HL-60 (cell line): Measurements from ENCODE around the gene HEY2.

Experiments used
- GABPA ChIP-seq: IDR thresholded peaks from 2 replicates; pipeline ENCODE4 v1.6.1; 2012; ENCODE audit warnings: low read depth
- POLR2AphosphoS5 ChIP-seq: IDR thresholded peaks from 2 replicates; pipeline ENCODE4 v1.6.1; 2012; ENCODE audit warnings: low read depth
- TF ChIP-seq, protein P1 (sequence below): IDR thresholded peaks from one replicate; pipeline ENCODE4 v1.5.1; 2011; ENCODE audit warnings: low read length, control low read depth, inconsistent platforms; ENCODE audit not compliant: insufficient read depth
- TF ChIP-seq, protein P2 (sequence below): IDR thresholded peaks from 2 replicates; pipeline ENCODE4 v1.6.1; 2012; ENCODE audit warnings: low read depth; ENCODE audit not compliant: insufficient replicate concordance

DNA sequence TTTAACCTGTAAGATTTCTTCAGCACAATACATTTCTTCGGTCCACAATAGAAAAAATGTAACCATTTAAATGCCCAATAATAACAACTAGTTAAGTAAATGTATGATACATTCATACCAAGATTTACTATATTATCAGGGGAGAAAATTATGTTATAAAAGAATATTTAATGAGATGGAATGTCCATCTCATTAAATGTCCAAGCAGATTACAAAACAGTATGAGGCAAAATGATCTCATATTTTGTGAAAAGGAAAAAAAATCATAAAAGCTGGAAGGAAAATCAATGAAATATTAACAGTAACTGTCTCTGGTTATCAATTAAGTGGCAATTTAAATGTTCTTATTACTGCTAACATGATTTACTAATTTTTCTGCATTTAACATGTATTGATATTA is 10.1 kb upstream of the HEY2 start:
- TF ChIP-seq, protein P1, sequence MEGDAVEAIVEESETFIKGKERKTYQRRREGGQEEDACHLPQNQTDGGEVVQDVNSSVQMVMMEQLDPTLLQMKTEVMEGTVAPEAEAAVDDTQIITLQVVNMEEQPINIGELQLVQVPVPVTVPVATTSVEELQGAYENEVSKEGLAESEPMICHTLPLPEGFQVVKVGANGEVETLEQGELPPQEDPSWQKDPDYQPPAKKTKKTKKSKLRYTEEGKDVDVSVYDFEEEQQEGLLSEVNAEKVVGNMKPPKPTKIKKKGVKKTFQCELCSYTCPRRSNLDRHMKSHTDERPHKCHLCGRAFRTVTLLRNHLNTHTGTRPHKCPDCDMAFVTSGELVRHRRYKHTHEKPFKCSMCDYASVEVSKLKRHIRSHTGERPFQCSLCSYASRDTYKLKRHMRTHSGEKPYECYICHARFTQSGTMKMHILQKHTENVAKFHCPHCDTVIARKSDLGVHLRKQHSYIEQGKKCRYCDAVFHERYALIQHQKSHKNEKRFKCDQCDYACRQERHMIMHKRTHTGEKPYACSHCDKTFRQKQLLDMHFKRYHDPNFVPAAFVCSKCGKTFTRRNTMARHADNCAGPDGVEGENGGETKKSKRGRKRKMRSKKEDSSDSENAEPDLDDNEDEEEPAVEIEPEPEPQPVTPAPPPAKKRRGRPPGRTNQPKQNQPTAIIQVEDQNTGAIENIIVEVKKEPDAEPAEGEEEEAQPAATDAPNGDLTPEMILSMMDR: no peak
- TF ChIP-seq, protein P2, sequence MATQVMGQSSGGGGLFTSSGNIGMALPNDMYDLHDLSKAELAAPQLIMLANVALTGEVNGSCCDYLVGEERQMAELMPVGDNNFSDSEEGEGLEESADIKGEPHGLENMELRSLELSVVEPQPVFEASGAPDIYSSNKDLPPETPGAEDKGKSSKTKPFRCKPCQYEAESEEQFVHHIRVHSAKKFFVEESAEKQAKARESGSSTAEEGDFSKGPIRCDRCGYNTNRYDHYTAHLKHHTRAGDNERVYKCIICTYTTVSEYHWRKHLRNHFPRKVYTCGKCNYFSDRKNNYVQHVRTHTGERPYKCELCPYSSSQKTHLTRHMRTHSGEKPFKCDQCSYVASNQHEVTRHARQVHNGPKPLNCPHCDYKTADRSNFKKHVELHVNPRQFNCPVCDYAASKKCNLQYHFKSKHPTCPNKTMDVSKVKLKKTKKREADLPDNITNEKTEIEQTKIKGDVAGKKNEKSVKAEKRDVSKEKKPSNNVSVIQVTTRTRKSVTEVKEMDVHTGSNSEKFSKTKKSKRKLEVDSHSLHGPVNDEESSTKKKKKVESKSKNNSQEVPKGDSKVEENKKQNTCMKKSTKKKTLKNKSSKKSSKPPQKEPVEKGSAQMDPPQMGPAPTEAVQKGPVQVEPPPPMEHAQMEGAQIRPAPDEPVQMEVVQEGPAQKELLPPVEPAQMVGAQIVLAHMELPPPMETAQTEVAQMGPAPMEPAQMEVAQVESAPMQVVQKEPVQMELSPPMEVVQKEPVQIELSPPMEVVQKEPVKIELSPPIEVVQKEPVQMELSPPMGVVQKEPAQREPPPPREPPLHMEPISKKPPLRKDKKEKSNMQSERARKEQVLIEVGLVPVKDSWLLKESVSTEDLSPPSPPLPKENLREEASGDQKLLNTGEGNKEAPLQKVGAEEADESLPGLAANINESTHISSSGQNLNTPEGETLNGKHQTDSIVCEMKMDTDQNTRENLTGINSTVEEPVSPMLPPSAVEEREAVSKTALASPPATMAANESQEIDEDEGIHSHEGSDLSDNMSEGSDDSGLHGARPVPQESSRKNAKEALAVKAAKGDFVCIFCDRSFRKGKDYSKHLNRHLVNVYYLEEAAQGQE: no peak
- no peak for TF ChIP-seq GABPA
- TF ChIP-seq POLR2AphosphoS5: no peak
